DMS153 treated with DMSO at 0.1 percent for 48 hours (cell line): ENCODE measurements around the gene ADGRG7.

Experiments used
- DNase-seq: peaks from one replicate; lab custom pipeline; 2025; ENCODE audit not compliant: unreplicated experiment; lab: John Stamatoyannopoulos, UW

ADGRG7 gene

DNA sequence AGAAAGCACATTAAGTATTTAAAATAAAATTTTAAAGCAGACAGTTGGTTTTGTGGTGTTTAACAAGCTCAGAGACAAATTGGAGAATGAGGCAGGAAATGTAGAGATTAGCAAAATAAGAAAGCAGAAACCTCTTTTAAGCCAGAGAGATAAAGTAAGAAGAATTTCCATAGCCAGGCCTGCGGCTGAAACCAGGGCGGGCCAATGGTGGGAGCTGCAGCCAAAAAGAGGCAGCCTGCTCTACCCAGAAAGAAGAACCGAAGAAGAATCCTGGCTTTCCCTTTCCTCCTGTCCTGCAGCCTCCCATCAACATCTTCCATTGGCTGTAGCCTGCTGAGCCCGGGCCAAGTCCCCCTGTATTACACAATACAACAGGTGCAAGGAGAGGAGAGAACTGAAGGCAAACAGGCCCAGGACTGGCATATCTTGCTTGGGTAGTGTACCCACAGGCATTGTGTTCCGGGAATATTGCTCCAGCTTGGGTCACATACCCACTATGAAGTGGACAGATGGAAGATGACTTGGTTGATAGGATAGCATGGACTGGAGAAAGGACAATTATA is 88.4 kb downstream of the ADGRG7 start:
- DNase-seq: no peak

DNA sequence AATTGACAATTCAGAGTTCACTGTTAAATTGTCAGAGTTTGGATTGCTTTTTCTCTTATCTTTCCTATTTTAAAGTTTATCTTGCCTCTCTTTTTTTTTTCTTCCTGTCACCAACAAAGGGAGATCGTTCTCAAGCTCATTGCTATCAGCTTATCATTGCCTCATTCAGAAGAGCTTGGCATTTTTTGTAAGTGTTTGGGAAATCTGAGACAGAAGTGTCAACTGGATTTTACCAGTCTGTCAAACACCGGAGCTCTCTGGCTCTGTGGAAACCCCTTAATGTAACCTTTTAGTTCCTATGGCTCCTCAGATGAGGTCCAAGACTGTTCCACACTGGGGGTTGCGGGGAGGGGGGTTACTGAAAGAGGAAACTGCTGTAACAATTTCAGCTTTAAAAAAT is 89.3 kb downstream of the ADGRG7 start:
- DNase-seq: no peak

DNA sequence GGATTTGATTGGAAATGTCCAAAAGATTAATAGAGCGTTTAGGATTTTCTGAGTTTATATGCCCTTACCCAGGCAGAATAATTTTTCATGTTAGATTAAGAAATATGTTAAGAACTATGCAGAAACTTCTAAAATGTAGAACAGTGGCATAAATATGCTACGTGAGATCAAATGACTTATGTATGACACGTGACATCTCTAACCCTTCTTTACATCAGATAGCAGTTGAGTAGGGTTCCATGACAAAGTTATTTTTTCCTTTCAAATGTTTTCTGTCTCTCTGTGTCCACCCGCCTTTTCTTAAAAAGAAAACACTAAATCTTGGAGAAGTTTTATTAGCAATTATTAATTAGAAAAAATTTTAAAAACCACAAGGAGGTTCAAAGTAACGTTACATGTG is 91.3 kb downstream of the ADGRG7 start:
- no peak for DNase-seq

DNA sequence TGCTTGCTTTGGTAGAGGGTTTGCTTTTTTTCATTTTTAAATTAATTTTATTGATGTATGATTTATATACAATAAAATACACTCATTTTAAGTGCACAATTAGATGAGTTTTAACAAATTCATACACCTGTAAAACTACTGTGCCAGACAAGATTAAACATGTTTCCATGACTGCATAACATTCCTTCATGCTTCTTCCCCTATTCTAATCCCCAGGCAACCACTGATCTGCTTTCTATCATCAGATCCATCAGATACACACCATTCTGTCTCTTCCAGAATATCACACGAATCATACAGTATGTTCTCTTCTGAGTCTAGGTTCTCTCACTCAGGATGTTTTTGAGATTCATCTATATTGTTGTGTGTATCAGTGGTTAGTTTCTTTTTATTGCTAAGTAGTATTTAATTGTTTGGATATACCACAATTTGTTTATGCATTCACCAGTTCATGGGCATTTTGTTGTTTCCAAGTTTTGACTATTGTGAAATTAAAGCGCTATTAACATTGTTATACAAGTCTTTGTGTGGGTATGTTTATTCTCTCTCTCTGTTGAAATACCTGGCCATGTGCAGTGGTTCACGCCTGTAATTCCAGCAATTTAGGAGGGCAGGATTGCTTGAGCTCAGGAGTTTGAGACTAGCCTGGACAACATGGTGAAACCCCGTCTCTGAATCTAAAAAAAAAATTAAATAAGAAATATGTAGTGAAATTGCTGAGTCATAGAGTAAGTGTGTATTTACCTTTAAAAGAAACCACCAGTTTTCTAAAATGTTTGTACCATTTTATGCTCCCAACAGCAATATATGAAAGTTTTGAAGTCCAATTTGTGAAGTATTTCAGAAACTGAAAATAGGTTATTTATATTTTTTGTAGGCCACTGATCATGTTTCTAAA is 92.9 kb downstream of the ADGRG7 start:
- DNase-seq: no peak

DNA sequence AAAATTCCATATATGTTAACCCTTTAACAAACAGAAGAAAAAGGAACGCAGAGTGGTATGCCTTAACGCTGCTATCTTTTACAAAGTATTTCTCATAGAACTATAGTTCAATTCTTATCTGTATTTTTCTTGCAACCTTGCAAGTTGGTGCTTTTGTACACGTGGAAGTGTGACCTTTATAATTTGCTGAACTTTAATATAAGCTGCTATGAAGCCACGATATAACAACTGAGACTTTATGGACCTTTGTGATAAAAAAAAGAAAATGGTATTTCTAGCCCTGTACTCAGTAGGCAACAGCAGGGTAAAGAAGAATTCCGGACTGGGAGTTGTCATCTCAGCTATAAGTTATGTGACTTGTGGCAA is 93.6 kb downstream of the ADGRG7 start:
- DNase-seq: no peak

- DNase-seq: no peak
Measured at GRCh38 chr3:100703865-100704264, 94.5 kb downstream of the ADGRG7 start.

- DNase-seq: no peak
Measured at GRCh38 chr3:100706365-100706764, 97.0 kb downstream of the ADGRG7 start.

GRCh38 chr3:100708644-100708988 is 99.2 kb downstream of the ADGRG7 start:
- no peak for DNase-seq

DNA sequence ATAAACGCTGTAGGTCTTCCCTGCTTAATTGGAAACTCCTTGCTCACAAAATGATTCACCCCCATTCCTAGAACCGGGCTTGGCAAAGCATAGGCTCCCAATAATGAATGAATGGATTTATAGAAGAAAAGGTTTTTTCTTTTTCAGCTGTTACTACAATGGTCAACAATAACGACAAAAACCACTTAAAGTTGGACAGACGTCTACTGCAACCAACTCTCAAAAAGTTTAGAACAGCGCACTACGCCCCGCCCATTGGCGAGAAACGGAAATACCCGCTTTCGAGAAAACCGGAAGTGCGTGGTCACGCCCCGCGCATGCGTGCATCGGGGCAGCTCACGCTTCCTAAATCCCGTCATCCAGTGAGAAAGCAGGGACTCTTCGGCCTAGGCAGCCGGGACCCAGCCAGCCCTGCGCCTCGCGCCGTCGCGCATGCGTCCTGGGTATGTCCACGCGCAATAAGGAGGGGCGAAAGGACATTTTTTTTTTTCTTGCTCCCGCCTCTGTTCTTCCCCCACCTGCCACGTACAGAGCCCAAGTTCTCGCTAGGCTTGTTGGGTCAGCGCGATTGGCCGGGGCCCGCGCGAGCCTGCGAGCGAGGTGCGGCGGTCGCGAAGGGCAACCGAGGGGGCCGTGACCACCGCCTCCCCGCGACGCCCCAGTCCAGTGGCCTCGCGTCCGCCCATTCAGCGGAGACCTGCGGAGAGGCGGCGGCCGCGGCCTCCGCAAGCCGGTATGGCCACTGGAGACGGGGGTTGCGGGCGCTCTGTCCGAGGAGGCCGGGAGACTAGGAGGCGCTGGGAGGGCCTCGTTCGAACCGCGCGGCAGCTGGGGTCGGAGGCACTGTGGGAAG is 99.8 kb downstream of the ADGRG7 start, which contains the start of gene TFG:
TSS of gene TFG (plus strand) at position 506 of the 853 bp plus-strand sequence. CDS start 4,192 bp downstream, outside the sequence.
- DNase-seq: peak; percentile 98

GRCh38 chr3:100709842-100710260 is 100.5 kb downstream of the ADGRG7 start:
- no peak for DNase-seq

DNA sequence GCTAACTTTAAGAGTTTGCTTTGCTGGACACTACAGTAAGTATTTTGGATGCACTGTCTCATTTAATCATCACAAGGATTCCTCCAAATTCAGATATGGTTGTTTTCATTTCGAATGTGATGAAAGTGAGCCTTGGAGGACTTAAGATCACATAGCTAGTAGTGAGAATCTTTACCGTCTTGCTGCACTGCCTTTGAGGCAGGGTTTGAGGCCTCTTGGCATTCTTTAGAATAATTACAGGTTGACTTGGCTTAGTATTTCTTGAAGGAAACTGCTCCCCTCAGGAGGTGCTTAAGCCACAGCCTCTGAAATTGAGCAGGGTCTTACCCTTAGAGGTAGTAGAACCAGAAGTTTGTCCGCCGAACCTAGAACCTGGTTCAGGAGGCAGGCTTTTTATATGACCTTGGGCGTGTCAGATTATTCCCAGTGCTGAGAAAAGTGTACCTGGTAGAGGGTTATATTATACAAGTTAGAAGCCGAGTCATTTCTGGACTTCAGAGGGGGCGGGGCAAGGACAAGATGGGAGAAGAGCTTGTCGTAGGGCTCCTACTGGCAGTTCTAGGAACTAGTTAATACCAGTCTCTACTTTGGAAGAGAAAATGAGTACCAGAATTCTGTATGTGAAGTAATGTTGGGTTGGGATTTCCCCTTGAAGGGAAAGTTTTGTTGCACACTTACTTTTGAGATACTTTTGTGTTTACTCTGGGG is 101.0 kb downstream of the ADGRG7 start:
- DNase-seq: no peak

GRCh38 chr3:100715176-100715575 is 105.8 kb downstream of the ADGRG7 start:
- no peak for DNase-seq

DNA sequence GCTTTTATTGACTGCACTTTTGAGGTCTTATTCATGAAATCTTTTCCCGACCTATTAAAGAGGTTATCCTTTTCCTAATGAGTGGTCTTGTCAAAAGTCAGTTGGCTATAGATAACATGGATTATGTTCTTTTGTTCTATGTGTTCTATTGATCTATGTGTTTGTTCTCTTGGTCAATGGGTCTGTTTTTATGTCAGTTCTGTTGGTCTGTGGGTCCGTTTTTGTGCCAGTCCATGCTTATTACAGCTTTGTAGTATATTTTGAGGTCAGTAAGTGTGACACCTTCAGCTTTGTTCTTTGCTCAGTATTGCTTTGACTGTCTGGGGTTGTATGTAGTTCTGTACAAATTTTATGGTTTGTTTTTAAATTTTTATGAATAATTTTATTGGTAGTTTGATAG is 107.7 kb downstream of the ADGRG7 start:
- DNase-seq: no peak

DNA sequence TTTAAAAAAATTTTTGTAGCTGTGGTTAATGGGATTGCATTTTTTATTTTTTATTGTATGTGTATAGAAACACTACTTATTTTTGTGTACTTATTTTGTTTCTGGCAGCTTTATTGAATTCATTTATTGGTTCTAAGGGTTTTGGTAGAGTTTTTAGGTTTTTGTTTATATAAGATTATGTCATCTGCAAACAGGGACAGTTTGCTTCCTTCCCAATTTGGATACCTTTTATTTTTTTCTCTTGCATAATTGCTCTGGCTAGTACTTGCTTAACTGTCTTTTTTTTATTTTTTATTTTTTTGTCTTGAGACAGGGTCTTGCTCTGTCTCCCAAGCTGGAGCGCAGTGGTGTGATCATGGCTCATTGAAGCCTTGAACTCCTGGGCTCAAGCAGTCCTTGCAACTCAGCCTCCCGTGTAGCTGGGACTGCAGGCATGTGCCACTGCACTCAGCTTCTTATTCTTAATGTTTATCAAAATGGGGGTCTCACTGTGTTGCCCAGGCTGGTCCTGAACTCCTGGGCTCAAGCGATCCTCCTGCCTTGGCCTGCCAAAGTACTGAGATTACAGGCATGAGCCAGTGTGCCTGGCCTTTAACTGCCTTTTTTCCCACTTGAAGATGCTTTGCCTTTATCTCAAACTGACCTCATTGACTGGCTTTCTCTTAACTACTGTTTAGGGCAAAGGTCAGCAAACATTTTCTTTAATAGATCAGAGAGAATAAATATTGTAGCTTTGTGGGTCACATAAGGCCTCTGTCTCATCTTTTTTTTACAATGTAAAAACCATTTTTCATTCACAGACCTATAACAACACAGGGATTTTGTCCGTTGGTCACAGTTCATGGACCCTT is 108.5 kb downstream of the ADGRG7 start:
- DNase-seq: no peak

DNA sequence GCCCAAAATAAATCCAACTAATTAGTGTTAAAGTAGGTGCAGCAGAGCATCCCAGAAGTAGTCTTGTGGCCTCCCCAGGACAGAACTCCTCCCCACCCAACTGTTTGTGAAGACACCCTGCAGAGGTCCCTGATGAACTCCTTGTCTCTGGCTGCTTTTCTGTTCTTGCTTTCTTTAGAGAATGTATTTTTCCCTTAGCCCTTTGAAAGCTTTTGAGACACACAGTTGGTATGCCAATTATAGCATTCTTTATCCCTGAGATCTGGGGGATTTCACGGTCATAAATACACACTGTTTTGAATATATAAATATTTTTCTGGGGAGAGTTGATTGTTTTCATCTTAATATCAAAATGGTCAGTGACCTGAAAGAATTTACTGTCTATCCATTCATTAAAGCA is 109.7 kb downstream of the ADGRG7 start:
- DNase-seq: no peak

GRCh38 chr3:100720426-100720825 is 111.0 kb downstream of the ADGRG7 start:
- no peak for DNase-seq

DNA sequence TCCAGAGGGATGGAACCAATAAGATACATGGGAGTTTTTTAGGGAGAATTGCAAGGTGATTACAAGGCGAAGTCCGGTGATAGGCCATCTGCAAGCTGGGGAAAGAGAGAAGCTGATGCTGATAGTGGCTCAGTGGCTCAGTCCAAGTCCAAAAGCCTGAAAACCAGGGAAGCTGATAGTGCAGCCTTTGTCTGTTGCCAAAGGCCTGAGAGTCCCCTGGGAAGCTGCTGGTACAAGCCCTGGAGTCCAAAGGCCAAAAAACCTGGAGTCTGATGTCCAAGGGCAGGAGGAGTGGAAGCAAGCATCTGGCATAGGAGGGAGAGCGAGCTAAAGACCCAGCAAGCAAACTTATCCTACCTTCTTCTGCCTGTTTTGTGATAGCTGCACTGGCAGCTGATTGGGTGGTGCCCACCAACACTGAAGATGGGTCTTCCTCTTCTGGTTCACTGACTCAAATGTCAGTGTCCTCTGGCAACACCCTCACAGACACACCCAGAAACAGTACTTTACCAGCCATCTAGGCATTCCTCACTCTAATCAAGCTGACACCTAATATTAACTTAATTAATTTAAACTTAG is 116.6 kb downstream of the ADGRG7 start:
- no peak for DNase-seq

- DNase-seq: no peak
Measured at GRCh38 chr3:100726706-100727105, 117.3 kb downstream of the ADGRG7 start.

DNA sequence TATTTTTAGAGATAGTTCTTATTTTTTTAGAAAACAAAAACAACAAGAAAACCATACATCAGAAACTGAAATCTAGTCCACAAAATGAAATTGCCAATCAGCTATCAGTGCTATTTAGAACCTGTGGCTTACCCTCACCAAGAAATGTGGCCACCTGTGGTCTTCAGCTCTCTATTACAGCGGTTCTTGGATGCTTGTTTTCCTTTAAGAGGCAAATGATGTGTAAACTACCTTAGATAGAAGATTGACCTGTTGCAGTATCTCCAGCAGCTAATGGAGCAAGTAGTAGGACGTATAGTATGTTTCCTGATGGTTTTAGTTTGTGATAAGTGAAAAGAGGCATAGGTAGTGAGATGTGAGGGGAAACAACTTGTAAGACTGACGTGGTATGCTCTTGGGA is 121.1 kb downstream of the ADGRG7 start:
- DNase-seq: no peak

DNA sequence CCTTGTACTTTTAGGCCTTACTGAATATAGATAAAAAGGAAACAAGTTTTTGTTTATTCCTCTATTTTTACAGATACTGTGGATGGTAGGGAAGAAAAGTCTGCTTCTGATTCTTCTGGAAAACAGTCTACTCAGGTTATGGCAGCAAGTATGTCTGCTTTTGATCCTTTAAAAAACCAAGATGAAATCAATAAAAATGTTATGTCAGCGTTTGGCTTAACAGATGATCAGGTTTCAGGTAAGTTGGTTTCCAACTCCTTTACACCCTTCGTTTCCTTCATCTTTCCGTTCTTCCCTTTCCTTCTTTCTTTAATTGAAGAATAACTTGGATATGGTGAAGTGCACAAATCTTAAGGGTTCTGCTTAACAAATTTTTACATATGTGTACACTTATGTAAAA is 123.0 kb downstream of the ADGRG7 start:
- no peak for DNase-seq
